Neuronal stem cell (in vitro differentiated cells): Measurements from ENCODE around the gene XAB2.

ENCODE experiments used
- small RNA-seq: library from polyadenylated mRNA; stranded (forward); fragments of <200 nt; extraction: miRNeasy Mini kit (QIAGEN cat#:217004); gene quantifications from one replicate; pipeline ENCODE3, GENCODE V24; 2013; ENCODE audit not compliant: insufficient read depth

XAB2 gene

Small RNA genes lying within 50 kb of the gene (small RNA-seq; reads per million reads assigned to genes)
- 1.2 reads per million for gene MIR6792
